HG03565 (cell line): Measurements from ENCODE around the gene PSMC2.
A peak's percentile ranks its signal among the peaks of the same experiment; 100 is the strongest.

Experiments used
- ATAC-seq: cut with Tn5 transposase; IDR thresholded peaks from one replicate; pipeline ENCODE4 v1.9.1; 2021; ENCODE audit warnings: mild to moderate bottlenecking, moderate library complexity; ENCODE audit not compliant: unreplicated experiment

Gene PSMC2

GRCh38 chr7:103347507-103348267, at the start of gene PSMC2:
TSS of gene PSMC2 (plus strand) at chr7:103347643. CDS start at chr7:103347712, 69 bp downstream.
- ATAC-seq, result peak; percentile 65

- no peak for ATAC-seq
These were observed 49.6 kb upstream of the PSMC2 start for GRCh38 chr7:103297837-103298179.

- ATAC-seq, result no peak
These were observed 47.8 kb upstream of the PSMC2 start for GRCh38 chr7:103299660-103300059.

GRCh38 chr7:103301441-103301840, 46.0 kb upstream of the PSMC2 start:
- ATAC-seq, result no peak

- ATAC-seq, result no peak
These were observed 39.8 kb upstream of the PSMC2 start for GRCh38 chr7:103307503-103308231.

- ATAC-seq, result no peak
These were observed 32.6 kb upstream of the PSMC2 start for GRCh38 chr7:103314852-103315251.

GRCh38 chr7:103316380-103316941, 31.0 kb upstream of the PSMC2 start:
- no peak for ATAC-seq

GRCh38 chr7:103317009-103317408, 30.4 kb upstream of the PSMC2 start:
- ATAC-seq, result no peak

- ATAC-seq, result no peak
These were observed 21.7 kb upstream of the PSMC2 start for GRCh38 chr7:103325744-103326143.

- ATAC-seq, result no peak
These were observed 10.7 kb upstream of the PSMC2 start for GRCh38 chr7:103336761-103337160.

- ATAC-seq, result no peak
These were observed 8.6 kb upstream of the PSMC2 start for GRCh38 chr7:103338864-103339263.

GRCh38 chr7:103341466-103341865, 6.0 kb upstream of the PSMC2 start:
- no peak for ATAC-seq

GRCh38 chr7:103343332-103343731, 4.1 kb upstream of the PSMC2 start:
- ATAC-seq, result no peak

GRCh38 chr7:103343758-103344452, 3.5 kb upstream of the PSMC2 start:
- no peak for ATAC-seq

- ATAC-seq, result peak; percentile 61
These were observed 2.8 kb upstream of the PSMC2 start, which contains the start of gene DNAJC2 for GRCh38 chr7:103344453-103345149. TSS of gene DNAJC2 (minus strand) at chr7:103344767. CDS start at chr7:103344622, 145 bp downstream.

GRCh38 chr7:103346396-103346795, 1.0 kb upstream of the PSMC2 start:
- no peak for ATAC-seq

GRCh38 chr7:103348452-103348851, 1.0 kb downstream of the PSMC2 start:
- ATAC-seq, result no peak

GRCh38 chr7:103348959-103349358, 1.5 kb downstream of the PSMC2 start:
- no peak for ATAC-seq

- no peak for ATAC-seq
These were observed 2.4 kb downstream of the PSMC2 start for GRCh38 chr7:103349805-103350204.

GRCh38 chr7:103369432-103369831, 22.0 kb downstream of the PSMC2 start:
- no peak for ATAC-seq
